CMK (cell line): ENCODE data around the gene FCRLA.
"Not testable (repeated sequence)": the region's sequence is repeated elsewhere in the genome, so short reads cannot be mapped to it uniquely, and the experiment has no call there.

Source experiments
- DNase-seq: peaks from one replicate; pipeline ENCODE4 v3.0.0-alpha.2; 2010; ENCODE audit warnings: low read depth

Gene FCRLA

DNA sequence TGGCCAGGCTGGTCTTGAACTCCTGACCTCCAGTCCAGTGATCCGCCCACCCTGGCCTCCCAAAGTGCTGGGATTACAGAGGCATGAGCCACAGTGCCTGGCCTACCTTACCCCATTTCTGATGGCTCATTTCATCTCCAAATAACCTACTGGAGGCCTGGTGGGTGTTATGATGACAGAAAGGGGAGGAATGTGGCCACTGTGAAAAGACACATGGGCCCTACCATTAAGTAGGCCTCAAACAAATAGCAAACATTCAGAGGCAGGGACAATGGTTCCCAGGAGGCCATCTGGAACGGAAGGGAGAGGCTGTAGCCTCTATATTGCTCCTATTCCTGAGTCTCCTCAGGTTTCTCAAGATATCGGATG is 932 bp upstream of the FCRLA start:
- DNase-seq: no peak

DNA sequence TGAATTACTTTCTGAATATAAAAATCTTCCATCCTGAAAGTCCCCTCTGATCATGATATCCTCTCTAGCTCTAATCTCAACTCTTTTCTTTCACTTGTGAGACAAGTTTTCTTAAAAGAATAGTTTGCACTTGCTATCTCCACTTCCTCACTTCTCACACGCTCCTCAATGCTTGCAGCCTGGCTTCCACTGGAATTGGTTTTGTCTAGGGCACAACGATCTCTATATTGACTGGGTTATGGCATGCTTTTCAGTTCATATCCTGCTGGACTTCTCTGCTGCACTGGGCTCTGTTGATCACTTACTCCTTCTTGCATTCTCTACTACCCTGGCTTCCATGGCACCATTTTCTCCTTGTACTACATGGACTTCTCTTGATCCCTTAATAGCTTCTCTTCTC is 474 bp downstream of the FCRLA start:
- no peak for DNase-seq

DNA sequence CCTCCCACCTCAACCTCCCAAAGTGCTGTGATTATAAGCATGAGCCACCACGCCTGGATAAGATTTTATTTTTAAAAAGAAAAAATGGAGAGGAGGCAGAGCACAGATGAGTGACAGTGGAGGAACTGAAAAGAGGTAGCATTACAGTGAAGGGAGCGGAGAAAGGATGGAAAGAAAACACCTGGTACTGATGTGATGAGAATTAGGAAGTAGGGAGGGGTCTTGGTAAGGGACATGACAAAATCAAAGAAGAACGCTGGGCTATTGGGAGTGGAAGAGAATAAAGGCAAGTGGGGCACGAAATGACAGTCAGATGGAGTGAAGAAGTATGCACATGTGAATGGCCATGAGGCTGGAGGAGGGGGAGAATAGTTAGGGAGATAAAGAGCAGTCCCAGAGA is 2.3 kb downstream of the FCRLA start:
- DNase-seq: no peak

DNA sequence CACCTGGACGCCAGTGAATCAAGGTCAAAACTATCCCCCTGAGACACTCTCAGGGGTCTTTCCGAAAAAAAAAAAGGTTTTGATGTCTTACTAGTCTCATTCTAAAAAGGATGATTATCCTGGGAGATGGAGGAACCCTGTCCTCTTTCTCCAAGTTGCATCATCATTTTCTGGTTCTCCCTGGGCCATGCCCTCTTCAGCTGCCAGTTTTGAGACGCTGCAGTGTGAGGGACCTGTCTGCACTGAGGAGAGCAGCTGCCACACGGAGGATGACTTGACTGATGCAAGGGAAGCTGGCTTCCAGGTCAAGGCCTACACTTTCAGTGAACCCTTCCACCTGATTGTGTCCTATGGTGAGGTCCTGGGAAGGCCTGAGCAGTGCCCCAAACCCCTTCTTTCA is 3.5 kb downstream of the FCRLA start:
- no peak for DNase-seq

DNA sequence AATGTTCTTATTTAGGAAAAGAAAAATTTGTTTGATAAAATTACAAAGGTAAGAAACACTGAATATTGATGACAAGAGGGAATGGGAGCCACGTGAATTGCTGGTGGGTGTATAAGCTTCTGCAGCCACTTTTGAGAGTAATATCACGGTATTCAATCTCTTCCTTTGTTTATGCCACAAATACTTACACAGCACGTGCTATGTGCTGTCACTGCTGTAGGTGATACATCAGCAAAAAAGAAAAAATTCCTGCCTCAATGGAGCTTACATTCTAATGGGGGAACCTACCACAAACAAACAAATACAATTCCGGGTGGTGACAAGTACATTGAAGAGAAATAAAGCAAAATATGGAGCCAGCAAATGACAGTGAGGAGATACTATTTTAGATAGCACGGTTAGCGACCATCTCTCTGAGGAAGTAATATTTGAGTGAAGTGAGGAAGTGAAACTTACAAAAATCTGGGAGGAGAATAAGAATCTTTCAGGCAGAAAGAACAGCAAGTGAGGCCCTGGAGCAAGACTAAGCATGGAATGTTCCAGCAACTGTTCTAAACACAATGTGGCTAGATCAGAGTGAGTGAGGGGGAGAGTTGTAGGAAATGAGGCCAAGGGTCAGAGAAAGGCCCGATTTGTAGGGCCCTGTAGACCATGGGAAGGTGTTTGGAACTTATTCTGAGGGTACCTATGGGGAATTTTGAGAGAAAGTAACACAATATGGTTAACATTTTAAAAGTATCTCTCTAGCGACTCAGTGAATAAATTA is 11.7 kb downstream of the FCRLA start:
- no peak for DNase-seq

DNA sequence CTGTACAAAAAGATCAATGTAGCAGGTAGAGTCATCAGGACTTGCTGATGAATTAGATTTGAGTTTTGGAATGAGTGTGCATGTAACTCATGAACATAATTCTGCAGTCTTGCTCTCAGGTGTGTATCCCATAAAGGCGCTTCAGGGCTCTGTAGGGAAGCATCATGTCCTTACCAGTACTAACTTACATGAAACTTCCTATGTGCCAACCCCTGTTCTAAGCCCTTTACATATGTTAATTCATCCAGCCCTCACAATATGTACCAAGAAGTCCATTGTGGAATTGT is 12.2 kb downstream of the FCRLA start:
- no peak for DNase-seq

DNA sequence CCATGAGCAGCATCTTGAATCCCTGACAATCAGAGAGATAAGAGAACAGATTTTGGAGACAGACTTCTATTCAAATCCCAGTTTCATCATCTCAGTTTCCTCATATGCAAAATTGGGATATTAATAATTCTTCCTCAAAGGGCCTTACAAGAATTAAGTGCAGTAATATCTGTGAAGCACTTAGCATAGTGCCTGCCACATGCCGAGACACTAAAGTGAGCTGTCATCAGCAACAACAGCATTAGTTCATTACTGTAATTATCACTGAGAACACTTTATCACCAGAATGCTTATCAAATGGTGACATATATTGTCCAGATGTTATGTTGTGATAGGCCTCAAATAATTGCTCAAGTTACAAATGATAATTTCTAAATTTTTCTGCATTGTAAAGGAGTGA is 13.4 kb downstream of the FCRLA start:
- DNase-seq: no peak

DNA sequence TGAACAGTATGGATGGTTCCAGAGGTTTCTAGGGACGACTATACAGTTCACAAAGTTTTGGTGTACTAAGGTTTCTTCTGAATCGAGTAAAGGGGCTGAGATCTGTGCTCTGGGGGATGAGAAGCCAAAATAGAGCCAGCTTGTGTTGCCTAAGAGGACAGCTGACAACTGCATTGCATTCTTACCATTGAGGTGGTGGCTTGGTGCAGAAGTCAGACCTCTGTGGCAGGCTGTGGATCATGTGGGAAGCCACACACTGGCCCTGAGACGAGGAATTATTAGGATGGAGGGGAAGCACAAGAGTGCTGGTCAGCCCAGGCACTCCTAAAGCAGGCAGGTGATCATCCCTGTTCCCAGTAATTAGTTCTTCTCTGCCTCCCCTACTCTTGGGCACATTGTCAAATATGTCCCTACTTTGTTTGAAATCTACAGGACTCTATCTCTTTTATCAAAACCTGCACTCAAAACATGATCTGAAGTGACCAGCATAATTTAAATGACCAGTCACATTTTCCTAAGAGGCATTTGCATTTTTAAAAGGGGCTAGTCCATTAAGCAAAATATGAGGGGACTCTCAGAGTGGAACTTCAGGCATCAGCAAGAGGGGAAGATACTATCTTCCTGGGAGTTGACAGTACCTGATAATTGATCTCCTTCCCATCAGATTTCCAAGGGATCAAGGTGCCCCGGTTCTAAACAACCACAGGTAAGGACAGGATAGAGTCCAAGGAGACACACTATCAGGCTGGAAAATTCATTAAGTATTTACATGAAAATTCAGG is 14.1 kb downstream of the FCRLA start, which contains the start of gene FCRLB:
TSS of gene FCRLB (plus strand) at position 589 of the 782 bp plus-strand sequence. CDS start 1,129 bp downstream, outside the sequence.
- no peak for DNase-seq

DNA sequence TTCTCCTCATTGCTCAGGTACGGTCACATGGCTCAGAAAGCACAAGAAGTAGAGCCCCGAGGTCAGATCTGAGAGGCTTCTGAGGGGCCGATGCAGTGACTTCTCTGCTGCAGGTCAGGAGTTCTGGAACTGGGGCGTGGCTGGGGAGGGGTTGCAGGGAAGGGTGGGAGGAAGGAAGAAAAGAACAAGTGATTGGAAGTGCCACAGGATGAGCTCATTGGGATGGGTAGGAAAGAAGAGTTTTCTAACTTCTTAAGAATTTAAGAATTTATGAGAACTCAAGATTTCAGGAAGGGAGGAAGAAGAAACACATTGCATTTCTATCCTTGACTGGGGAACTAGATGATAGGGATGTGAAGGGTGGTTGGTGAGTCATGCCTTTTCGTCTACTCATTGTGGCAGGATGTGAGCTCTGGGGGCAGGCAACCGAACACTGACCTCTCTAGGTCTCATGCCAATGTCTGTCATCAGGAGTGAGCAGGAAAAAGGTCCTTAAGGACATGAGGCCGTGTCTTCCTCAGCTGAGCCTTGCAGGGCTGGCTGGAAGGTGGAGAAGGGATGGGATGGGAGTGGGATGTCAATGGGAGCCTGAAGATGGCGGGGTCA is 14.8 kb downstream of the FCRLA start:
- no peak for DNase-seq

DNA sequence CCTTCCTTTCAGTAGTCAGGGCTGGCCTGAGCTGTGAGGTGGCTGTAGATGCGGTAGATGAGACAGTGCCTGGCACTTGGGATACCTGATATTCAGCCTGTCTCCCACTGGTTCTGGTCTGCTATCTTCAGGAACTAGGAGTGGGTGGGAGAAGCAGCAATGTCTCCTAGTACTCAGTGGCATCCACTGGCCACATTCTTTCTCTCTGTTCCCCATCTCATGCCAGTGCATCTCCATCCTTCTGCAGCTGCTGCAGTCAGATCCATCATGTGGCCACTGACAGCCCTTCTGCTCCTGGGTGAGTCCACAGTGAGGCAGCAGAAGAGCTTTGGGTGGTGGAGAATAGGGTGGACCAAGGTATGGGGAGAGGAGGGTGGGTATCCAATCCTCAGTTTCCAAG is 15.4 kb downstream of the FCRLA start:
- no peak for DNase-seq

DNA sequence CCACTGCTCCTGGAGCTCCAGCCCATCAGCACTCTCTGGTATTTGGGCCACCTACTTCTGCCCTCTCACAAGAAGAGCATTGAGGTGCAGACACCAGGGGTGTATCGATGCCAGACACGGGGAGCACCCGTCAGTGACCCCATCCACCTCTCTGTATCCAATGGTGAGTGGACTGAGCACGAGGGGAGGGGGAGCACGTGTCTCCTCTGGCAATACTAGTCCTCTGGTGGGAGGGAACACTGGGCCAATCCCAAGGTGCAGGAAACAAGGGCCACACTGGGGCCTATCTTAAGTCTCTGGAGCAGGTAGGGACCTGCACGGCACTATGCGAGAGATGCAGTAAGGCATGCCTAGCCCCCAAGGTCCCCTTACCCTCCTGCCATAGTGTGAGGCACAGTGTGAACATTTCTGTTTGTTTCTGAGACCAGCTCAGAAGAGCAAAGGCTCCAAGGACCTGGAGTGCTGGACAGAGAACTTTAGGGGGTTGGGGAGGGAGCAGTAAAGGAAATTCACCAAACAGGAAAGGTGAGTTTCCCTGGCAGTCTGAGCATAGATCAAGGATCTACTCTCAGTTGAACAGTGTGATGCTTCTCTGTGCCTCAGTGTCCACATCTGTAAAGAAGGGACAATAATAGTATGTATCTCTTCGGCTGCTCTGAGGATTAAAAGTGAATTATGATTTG is 16.6 kb downstream of the FCRLA start:
- DNase-seq: no peak

DNA sequence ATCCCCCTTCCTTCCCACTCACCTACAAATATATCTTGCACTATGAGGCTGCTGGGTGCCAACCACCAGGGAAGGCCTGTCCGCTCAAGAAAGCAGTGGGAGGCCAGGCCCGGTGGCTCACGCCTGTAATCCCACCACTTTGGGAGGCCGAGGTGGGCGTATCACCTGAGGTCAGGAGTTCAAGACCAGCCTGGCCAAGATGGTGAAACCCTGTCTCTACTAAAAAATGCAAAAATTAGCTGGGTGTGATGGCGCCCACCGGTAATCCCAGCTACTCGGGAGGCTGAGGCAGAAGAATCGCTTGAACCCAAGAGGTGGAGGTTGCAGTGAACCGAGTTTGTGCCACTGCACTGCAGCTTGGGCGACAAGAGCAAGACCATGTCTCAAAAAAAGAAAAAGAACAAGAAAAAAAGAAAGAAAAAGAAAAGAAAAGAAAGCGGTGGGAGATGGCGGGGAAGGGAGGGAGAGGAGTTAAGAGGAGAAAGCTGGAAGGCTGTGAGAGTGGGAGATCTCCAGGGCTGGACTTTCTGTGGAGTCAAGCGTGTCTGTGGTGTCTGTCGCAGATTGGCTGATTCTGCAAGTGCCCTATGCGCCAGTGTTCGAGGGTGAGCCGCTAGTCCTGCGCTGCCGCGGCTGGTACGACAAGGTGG is 18.4 kb downstream of the FCRLA start:
- DNase-seq: not testable (repeated sequence)

DNA sequence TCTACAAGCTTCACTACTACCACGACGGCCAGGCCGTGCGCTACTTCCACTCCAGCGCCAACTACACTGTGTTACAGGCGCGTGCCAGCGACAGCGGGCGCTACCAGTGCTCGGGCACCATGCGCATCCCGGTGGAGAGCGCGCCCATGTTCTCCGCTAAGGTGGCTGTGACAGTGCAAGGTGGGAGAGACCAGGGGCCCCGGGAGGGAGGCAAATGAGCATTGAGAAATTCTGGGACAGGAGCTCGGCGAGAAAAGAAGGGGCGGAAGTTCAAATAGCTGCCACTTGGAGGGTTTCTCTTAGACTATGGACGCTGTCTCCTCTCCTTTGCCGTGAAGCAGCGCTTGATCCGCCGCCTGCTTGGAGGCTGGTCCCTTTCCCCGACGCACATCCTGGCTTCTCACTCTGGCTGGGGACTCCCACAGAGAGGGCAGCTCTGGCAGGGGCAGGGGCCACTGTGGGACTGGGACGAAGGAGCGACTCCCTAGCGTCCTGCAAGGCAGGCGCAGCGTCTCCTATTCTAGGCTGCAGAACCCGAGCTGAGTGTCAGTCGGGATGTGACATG is 19.0 kb downstream of the FCRLA start:
- DNase-seq: peak; percentile 45

DNA sequence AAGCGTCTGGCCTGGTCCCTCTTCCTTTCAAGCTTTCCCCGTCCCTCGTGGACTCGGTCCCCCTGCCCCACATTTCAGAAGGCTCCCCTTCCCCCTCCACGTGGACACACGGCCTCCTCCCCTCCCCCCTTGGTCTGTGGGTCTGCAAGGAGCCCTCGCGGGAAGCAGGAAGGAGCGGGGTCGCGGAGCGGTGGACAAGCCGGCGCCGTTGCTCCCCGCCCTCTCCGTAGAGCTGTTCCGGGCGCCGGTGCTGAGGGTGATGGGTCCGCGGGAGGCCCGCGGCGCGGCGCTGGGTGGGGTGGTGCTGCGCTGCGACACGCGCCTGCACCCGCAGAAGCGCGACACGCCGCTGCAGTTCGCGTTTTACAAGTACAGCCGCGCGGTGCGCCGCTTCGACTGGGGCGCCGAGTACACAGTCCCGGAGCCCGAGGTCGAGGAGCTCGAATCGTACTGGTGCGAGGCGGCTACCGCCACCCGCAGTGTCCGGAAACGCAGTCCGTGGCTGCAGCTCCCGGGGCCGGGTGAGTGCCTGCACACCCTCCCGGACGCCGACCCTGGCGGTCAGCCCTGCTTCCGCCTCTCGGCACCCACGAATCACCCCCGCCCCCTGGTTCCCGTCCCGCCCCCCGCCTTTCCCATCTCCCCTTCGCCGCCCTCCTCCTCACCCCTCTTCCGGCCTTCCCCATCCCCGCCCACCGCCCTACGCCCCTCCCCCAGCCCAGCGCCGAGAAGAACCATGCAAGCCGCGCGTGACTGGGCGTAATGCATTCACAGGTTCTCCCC is 19.6 kb downstream of the FCRLA start:
- DNase-seq: peak; percentile 95

DNA sequence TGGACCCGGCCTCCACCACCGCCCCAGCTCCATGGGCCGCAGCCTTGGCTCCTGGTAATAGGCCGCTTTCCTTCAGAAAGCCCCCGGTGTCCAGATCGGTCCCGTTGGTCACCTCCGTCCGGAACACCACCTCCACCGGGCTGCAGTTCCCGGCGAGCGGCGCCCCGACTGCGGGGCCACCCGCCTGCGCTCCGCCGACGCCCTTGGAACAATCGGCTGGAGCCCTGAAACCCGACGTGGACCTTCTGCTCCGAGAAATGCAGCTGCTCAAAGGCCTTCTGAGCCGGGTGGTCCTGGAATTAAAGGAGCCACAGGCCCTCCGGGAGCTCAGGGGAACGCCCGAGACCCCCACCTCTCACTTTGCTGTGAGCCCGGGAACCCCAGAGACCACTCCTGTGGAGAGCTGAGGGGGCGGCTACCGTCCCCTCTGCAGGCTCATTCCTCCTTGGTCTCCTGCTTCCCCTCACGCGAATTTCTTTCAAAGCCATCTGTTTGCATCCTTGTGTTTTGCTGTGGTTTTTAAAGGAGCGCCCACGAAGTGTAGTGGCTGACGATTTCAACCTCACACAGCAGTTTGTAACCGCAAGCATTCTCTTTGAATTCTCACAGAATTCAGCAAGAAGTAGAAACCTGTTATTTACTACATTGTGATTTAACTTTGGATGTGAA is 20.4 kb downstream of the FCRLA start:
- DNase-seq: no peak

DNA sequence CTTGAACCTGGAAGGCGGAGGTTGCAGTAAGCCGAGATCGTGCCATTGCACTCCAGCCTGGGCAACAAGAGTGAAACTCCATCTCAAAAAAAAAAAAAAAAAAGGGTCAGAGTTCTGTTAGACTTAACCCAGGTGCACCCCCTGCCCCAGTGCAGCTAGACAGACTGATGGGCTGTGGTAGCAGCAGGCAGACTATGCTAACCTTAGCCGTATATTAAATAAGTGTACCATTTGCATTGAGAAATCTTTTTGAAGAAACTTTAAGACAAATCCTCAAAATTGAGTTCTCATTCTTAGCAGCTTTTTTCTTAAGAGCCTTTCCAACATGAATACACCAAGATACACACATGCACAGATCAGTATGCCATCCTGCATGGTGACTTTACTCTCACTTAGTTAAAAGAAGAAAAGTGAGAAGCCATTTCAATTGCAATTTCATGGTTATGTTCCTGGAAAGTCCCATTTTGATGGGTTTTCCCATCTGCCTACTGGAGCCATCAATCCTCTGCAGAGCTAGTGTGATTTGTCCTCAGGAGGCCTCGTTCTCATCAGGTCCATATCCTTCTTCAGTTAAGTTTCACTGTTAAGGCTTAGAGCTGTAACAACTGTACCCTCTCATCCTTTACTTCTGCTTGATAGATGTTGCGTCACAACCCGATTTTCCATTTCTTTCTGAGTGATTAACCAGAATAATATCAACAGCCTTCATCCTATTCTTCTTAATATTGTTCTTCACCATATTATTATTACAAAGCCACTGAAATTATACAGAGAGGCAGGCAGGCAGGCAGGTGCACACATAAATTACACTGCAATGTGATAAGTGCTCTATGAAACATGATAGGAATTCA is 21.6 kb downstream of the FCRLA start:
- DNase-seq: no peak

DNA sequence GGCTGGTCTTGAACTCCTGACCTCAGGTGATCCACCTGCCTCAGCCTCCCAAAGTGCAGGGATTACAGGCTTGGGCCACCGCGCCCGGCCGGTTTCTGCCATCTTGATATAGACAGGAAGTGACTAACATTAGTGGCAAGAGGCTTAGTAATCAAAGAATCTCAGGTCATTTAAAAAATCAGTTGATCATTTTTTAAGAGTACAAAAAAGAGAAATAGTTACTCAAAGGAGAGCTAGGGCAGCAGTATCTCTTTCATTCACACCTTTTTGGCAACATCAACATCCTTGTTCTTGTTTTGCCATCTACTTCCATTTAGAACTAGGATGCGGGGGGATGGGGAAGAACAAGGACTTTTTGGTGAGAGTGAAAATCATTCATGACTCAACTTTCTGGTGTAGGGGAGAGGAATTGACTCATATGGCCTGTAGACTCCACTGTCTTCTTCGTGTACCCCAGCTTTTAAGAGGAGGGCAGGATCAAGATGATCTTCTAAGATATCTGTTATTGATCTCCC is 23.1 kb downstream of the FCRLA start:
- DNase-seq: no peak

DNA sequence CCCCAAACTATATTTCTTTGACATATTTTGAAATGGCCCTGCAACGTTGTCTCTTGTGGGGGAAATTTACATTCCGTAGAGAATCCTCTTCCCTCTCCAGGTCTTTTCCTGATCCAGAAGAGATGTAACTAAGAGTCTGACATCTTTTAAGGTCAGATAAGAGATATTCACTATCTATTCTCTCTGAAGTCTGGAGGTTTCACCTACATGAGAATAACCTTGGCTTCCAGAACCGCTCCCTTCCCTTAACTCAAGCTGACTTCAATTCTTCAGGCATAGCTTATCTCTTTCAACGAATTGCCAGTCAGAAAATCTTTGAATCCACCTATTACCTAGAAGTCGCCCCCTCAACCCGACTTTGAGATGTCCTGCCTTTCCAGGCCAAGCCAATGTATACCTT is 24.2 kb downstream of the FCRLA start:
- no peak for DNase-seq

DNA sequence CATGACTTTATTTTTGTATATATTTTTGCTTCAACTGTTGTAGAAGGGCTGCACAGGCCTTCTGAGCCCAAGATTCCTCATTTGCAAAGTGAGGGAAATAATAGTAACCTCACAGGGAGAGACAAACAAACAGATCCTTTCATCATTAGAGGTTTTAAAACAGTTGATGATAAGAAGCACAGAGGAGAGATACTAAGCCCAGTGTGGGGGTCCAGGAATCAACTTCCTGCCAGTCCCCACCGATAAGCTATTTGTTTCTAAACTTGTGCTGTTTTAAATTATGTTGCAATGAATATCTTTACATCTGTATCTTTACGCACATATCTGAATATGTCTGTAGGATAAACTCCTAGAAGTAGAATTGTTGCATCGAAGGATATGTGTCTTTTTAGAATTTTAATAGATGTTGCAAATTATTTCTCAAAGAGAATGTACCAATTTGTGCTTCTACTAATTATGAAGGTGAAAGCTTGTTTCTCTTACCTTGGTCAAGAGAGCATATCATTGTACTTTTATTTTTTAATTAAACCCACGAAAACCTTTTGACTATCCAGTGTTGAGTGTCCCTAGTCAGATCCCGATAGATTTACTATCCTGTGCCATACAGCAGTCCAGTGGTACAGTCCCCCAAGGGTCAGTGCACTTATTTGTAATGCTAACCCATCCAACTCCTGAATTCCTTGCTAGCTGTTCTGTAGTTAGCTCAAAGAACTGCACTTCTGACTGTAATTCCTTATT is 25.1 kb downstream of the FCRLA start:
- DNase-seq: no peak
